ENCODE data around the gene FNDC10. TPM values are rescaled to one million over a fixed set of nuclear protein-coding genes. Genes with fewer than 3 reads are reported as not detected.
A peak's percentile ranks its signal among the peaks of the same experiment; 100 is the strongest.

FNDC10 gene
- total and polyA plus RNA-seq, 9 of the 15 experiments (the other 6 are each of a cell fraction or from before 2014, with no cell fraction given): 0.08 to 6.3 (median 1.6) TPM

GRCh38 chr1:1599030-1599934 lies 653 bp downstream of the FNDC10 start:
- FAIRE-seq (no peak), DNase-seq (ENCODE audit: extremely low read depth in 1 of 4, low spot score in 3 of 4) (peak; percentile 70 to 81 (median 78)), ATAC-seq (peak; percentile 44)
- Histone ChIP-seq H3K9me3 (replicated peaks; ENCODE audit: control insufficient read depth, insufficient read depth, low read depth, low read length) (no peaks in the 10 kb centered on the region), H3K27ac (ENCODE audit: extremely low read depth, low read depth, low read length) (no peak overlapping the region), H3K36me3 (ENCODE audit: control insufficient read depth, insufficient read depth, low read length) (no peaks in the 10 kb centered on the region), H3K9me1 (ENCODE audit: control insufficient read depth, insufficient read depth, low read length) (no peaks in the 10 kb centered on the region), H2AFZ (ENCODE audit: low read depth, low read length) (peak overlapping the region; percentile 78), H3K4me3 (peak overlapping the region; percentile 23), H3K4me1 (replicated peaks in 1 of 2; ENCODE audit: control insufficient read depth in 2 of 2, insufficient read depth in 2 of 2, low read length in 2 of 2) (peaks cover 20 to 79% of the 10 kb centered on the region in 2 experiments; a peak in 4 of 5 replicates), H3K27me3 (ENCODE audit: control insufficient read depth in 2 of 2, insufficient read depth in 2 of 2, low read length in 2 of 2) (no peaks in the 10 kb centered on the region), H4K20me1 (replicated peaks; ENCODE audit: control insufficient read depth, insufficient read depth, low read length) (no peaks in the 10 kb centered on the region; the same call in 1 of the 2 replicates), H3K9ac (ENCODE audit: insufficient read depth in 1 of 2, low read depth in 2 of 2, low read length in 2 of 2) (peak overlapping the region in 1 of 2 experiments; percentile 86; a peak in 2 of 4 replicates), H3K79me2 (ENCODE audit: control insufficient read depth, insufficient read depth, low read length) (no peaks in the 10 kb centered on the region; the same call in 2 of the 3 replicates), H3K4me2 (ENCODE audit: insufficient read depth, low read length) (peak overlapping the region; percentile 20; the same call in 1 of the 2 replicates)
- WGBS (ENCODE audit: insufficient coverage, low coverage, missing lambda C conversion rate): 29% methylated on average over 80 of the region's 111 CpGs
- BruUV-seq (replicated peaks): no TSS peak
- in situ Hi-C loops (cut with MboI) (no loop called here), intact Hi-C loops (cut with micrococcal nuclease) (no loop called here)
- POLR2A ChIA-PET: interaction anchor here (0.6 to 0.7 kb wide), 2 partner anchors 16 to 70 kb away, joined by 3 to 4 read pairs; no protein-coding TSS in a partner anchor
- CTCF ChIA-PET (ENCODE audit: low intra/inter-chr PET ratio): no interaction called here
- TF ChIP-seq TEAD2 (tag; IDR thresholded peaks at IDR 0.05) (no peak), SIN3B (IDR thresholded peaks at IDR 0.05; ENCODE audit: low read depth) (peak; percentile 55), ARID4B (CRISPR knock-in tag; IDR thresholded peaks at IDR 0.05) (0 out of 2 replicates have a peak, but pooled peaks have one; percentile 61), ZNF717 (CRISPR knock-in tag; IDR thresholded peaks at IDR 0.05) (no peak), CTCF (IDR thresholded peaks at IDR 0.05 in 2 of 3, conservative IDR thresholded peaks at IDR 0.05 in 1 of 3; ENCODE audit: insufficient read depth in 2 of 3, low read depth in 1 of 3, low read length in 3 of 3) (peak in 1 of 3 experiments; percentile 37; a peak in 1 of 6 replicates), ZNF165 (CRISPR knock-in tag; IDR thresholded peaks at IDR 0.05; ENCODE audit: borderline replicate concordance) (no peak), ZC3H4 (CRISPR knock-in tag; IDR thresholded peaks at IDR 0.05; ENCODE audit: borderline replicate concordance) (peak; percentile 57; the same call in 1 of the 2 replicates), ARID3A (IDR thresholded peaks at IDR 0.05; ENCODE audit: borderline replicate concordance, low read depth, low read length) (no peak), ELK3 (CRISPR knock-in tag; IDR thresholded peaks at IDR 0.05) (no peak), ZNF146 (CRISPR knock-in tag; IDR thresholded peaks at IDR 0.05; ENCODE audit: unreplicated experiment) (no peak)

Measured in K562 (cell line).